Vagina (tissue), 2 donors: ENCODE measurements around the gene THSD1.

Source experiments
- CTCF ChIP-seq, 3 experiments: fragments of 450-650 bp in 2 of 3; fragments of 200-600 bp in 1 of 3; sonication (generic) in 1 of 3; IDR thresholded peaks; one replicate each; pipeline ENCODE4 v1.5.1; 2017 to 2019; ENCODE audit warnings: antibody characterized with exemption in 3 of 3, mild to moderate bottlenecking in 2 of 3, moderate library complexity in 2 of 3
- POLR2A ChIP-seq, 2 donors: fragments of 450-650 bp; IDR thresholded peaks; one replicate each; pipeline ENCODE4 v1.6.1; 2017; ENCODE audit warnings: antibody characterized with exemption in 2 of 2, mild to moderate bottlenecking in 2 of 2, moderate library complexity in 2 of 2

- TF ChIP-seq CTCF (IDR thresholded peaks at IDR 0.05) = no peak
- TF ChIP-seq POLR2A (IDR thresholded peaks at IDR 0.05) = no peak
Measured at GRCh38 chr13:52378312-52378711, 27.7 kb downstream of the THSD1 start.
